Astrocyte (in vitro differentiated cells and primary cell): ENCODE results near the gene PCSK7. TPM values are rescaled to one million over a fixed set of nuclear protein-coding genes. Genes with fewer than 3 reads are reported as not detected.
A peak's percentile ranks its signal among the peaks of the same experiment; 100 is the strongest.

Source experiments
- DNase-seq: peaks from one replicate; pipeline ENCODE4 v3.0.0-alpha.2; 2010; ENCODE audit warnings: low read depth
- FAIRE-seq: peaks from 2 replicates; lab custom pipeline; 2011; peaks lifted over from hg19 to GRCh38; lab: Jason Lieb, UNC
- H2AFZ ChIP-seq: 2 replicates; pipeline ENCODE4 v1.6.0; 2012; ENCODE audit warnings: low read depth, low read length, inconsistent platforms
- H3K27ac ChIP-seq: 2 replicates; pipeline ENCODE4 v1.5.1; 2011; ENCODE audit warnings: low read depth, low read length, inconsistent platforms
- H3K27me3 ChIP-seq: 2 replicates; pipeline ENCODE4 v1.6.0; 2011; ENCODE audit warnings: low read length, inconsistent platforms; ENCODE audit not compliant: insufficient read depth
- H3K36me3 ChIP-seq: 2 replicates; pipeline ENCODE4 v1.5.1; 2011; ENCODE audit warnings: low read length, inconsistent platforms; ENCODE audit not compliant: insufficient read depth
- H3K4me1 ChIP-seq: 2 replicates; pipeline ENCODE4 v1.5.1; 2011; ENCODE audit warnings: low read length, inconsistent platforms; ENCODE audit not compliant: insufficient read depth
- H3K4me2 ChIP-seq: 2 replicates; pipeline ENCODE4 v1.6.0; 2012; ENCODE audit warnings: low read length, inconsistent platforms
- H3K4me3 ChIP-seq: 2 replicates; pipeline ENCODE4 v1.5.1; 2011; ENCODE audit warnings: low read depth, mild to moderate bottlenecking, low read length, inconsistent platforms; ENCODE audit not compliant: insufficient read depth
- H3K79me2 ChIP-seq: 2 replicates; pipeline ENCODE4 v1.6.0; 2012; ENCODE audit warnings: mild to moderate bottlenecking, low read length, inconsistent platforms; ENCODE audit not compliant: insufficient read depth
- H3K9ac ChIP-seq: 2 replicates; pipeline ENCODE4 v1.6.0; 2012; ENCODE audit warnings: mild to moderate bottlenecking, low read length, inconsistent platforms
- H3K9me3 ChIP-seq: 2 replicates; pipeline ENCODE4 v1.5.1; 2012; ENCODE audit warnings: low read depth, mild to moderate bottlenecking, low read length, inconsistent platforms; ENCODE audit not compliant: insufficient read depth
- H4K20me1 ChIP-seq: 2 replicates; pipeline ENCODE4 v1.6.0; 2012; ENCODE audit warnings: low read length, inconsistent platforms; ENCODE audit not compliant: insufficient read depth
- H3K27ac Mint-ChIP-seq: one replicate; pipeline ENCODE4 v1.8.0; 2021; ENCODE audit warnings: mild to moderate bottlenecking, mixed read lengths; ENCODE audit not compliant: unreplicated experiment
- H3K27me3 Mint-ChIP-seq: one replicate; pipeline ENCODE4 v1.8.0; 2021; ENCODE audit warnings: low read depth, mixed read lengths; ENCODE audit not compliant: unreplicated experiment
- H3K36me3 Mint-ChIP-seq: one replicate; pipeline ENCODE4 v1.8.0; 2021; ENCODE audit warnings: low read depth, mixed read lengths; ENCODE audit not compliant: unreplicated experiment
- H3K4me1 Mint-ChIP-seq: one replicate; pipeline ENCODE4 v1.8.0; 2021; ENCODE audit warnings: low read depth, mixed read lengths; ENCODE audit not compliant: unreplicated experiment
- H3K4me3 Mint-ChIP-seq: one replicate; pipeline ENCODE4 v1.8.0; 2021; ENCODE audit warnings: mild to moderate bottlenecking, moderate library complexity, mixed read lengths; ENCODE audit not compliant: unreplicated experiment
- H3K9me3 Mint-ChIP-seq: one replicate; pipeline ENCODE4 v1.8.0; 2021; ENCODE audit warnings: mild to moderate bottlenecking, mixed read lengths; ENCODE audit not compliant: unreplicated experiment
- EZH2 ChIP-seq: IDR thresholded peaks from 2 replicates; pipeline ENCODE4 v1.6.1; 2012; ENCODE audit warnings: mild to moderate bottlenecking, low read length, inconsistent platforms; ENCODE audit not compliant: insufficient read depth
- total RNA-seq: library from RNA; stranded (reverse); gene quantifications from 2 replicates; pipeline ENCODE4 v1.2.1, GENCODE V29; 2021
- TF ChIP-seq, protein P1 (sequence below): IDR thresholded peaks from 2 replicates; pipeline ENCODE4 v1.5.1; 2011; ENCODE audit warnings: low read depth, mild to moderate bottlenecking, inconsistent platforms, low read length, moderate library complexity; ENCODE audit not compliant: insufficient read depth

PCSK7 gene
- total RNA-seq, 1 donor from 2014 or later, result 43.6 TPM

DNA sequence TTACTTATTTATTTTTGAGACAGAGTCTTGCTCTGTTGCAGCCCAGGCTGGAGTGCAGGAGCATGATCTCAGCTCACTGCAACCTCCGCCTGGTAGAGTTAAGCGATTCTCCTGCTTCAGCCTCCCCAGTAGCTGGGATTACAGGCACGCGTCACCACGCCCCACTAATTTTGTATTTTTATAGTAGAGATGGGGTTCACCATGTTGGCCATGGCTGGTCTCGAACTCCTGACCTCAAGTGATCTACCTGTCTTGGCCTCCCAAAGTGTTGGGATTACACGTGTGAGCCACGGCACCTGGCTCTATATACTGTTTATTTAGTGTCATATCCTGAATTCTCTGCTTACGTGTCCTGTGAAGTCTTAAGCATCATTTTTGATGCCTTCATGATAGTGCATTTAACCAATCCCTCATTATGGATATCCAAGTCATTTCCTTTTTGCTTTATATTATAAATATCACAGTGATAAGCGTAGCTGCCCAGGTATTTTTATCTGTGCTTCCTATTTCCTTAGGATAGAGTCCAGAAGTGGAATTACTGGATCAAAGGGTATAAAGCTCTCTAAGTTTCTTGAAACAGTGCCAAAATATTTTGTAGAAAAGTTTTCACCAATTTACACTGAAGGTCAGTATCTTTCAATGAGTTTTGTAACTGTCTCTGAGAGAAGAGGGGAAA lies 54.2 kb downstream of the PCSK7 start:
- H3K4me2 ChIP-seq, result peak overlapping the region; percentile 98
- Mint-ChIP-seq H3K27ac (peak overlapping the region; percentile 90), H3K36me3 (peaks cover 21% of the 10 kb centered on the region), H3K9me3 (no peaks in the 10 kb centered on the region), H3K4me1 (peaks cover 25% of the 10 kb centered on the region), H3K4me3 (peak overlapping the region; percentile 90), H3K27me3 (no peaks in the 10 kb centered on the region)
- peak overlapping the region; percentile 72 for H3K4me3 ChIP-seq
- H3K27me3 ChIP-seq, result no peaks in the 10 kb centered on the region
- no peak for DNase-seq
- H3K79me2 ChIP-seq, result peaks cover 6% of the 10 kb centered on the region
- peak overlapping the region; percentile 85 for H3K9ac ChIP-seq
- peaks cover 28% of the 10 kb centered on the region for H3K4me1 ChIP-seq
- H3K9me3 ChIP-seq, result no peaks in the 10 kb centered on the region
- H3K27ac ChIP-seq, result peak overlapping the region; percentile 41
- H2AFZ ChIP-seq, result peak overlapping the region; percentile 3
- no peak for FAIRE-seq
- H3K36me3 ChIP-seq, result peaks cover 10% of the 10 kb centered on the region
- peaks cover 9% of the 10 kb centered on the region for H4K20me1 ChIP-seq
- TF ChIP-seq EZH2, result no peak
- TF ChIP-seq, protein P1, sequence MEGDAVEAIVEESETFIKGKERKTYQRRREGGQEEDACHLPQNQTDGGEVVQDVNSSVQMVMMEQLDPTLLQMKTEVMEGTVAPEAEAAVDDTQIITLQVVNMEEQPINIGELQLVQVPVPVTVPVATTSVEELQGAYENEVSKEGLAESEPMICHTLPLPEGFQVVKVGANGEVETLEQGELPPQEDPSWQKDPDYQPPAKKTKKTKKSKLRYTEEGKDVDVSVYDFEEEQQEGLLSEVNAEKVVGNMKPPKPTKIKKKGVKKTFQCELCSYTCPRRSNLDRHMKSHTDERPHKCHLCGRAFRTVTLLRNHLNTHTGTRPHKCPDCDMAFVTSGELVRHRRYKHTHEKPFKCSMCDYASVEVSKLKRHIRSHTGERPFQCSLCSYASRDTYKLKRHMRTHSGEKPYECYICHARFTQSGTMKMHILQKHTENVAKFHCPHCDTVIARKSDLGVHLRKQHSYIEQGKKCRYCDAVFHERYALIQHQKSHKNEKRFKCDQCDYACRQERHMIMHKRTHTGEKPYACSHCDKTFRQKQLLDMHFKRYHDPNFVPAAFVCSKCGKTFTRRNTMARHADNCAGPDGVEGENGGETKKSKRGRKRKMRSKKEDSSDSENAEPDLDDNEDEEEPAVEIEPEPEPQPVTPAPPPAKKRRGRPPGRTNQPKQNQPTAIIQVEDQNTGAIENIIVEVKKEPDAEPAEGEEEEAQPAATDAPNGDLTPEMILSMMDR, result no peak

DNA sequence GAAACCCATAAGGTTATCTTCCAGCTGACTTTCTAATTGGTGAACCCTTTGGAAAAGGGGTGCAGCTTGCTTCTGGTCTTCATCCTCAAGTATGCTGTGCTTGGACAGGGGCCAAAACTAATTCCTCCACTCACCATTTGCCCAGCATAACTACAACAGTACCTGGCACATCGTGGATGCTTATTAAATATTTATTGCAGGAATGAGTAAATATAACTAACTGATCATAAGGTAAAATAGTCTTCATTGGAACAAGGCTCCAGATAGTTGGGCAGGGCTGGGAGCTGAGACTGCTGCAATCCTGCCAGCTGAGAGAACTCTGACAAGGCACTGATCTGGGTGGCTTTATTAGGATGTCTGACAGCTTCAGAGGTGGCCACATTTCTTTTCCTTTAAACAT lies 55.7 kb downstream of the PCSK7 start:
- Histone ChIP-seq H3K4me1 (peaks cover 32% of the 10 kb centered on the region), H2AFZ (no peak overlapping the region), H3K9ac (no peak overlapping the region), H3K27me3 (no peaks in the 10 kb centered on the region), H3K27ac (no peak overlapping the region), H3K4me3 (no peak overlapping the region), H3K4me2 (no peak overlapping the region), H3K9me3 (no peaks in the 10 kb centered on the region), H3K36me3 (peaks cover 4% of the 10 kb centered on the region), H3K79me2 (peaks cover 6% of the 10 kb centered on the region), H4K20me1 (peaks cover 21% of the 10 kb centered on the region)
- FAIRE-seq (no peak), DNase-seq (no peak)
- Mint-ChIP-seq H3K9me3 (no peaks in the 10 kb centered on the region), H3K27ac (no peak overlapping the region), H3K4me1 (peaks cover 36% of the 10 kb centered on the region), H3K36me3 (peaks cover 16% of the 10 kb centered on the region), H3K4me3 (no peak overlapping the region), H3K27me3 (no peaks in the 10 kb centered on the region)
- no peak for TF ChIP-seq EZH2
- TF ChIP-seq, protein P1, result no peak

DNA sequence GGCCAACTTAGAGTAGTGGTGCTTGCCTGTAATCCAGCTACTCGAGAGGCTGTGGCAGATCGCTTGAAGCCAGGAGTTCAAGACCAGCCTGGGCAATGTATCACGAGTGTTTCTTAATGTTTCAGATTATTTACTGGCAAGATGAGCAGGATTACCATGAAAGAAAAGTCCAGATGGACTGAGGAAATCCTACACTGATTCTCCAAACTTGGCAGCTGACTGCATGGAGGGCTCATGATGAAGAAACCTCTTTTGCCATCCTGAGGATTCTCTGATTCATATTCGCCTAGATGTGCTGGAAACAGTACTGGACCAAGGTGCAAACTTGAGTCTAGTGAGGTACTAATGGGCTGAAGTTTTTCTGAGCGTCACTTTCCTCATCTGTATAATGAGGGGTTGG lies 56.1 kb downstream of the PCSK7 start:
- Histone ChIP-seq H3K9me3 (no peaks in the 10 kb centered on the region), H3K27ac (no peak overlapping the region), H4K20me1 (peaks cover 23% of the 10 kb centered on the region), H3K79me2 (peaks cover 4% of the 10 kb centered on the region), H3K4me1 (peaks cover 28% of the 10 kb centered on the region), H3K27me3 (no peaks in the 10 kb centered on the region), H3K4me2 (no peak overlapping the region), H2AFZ (no peak overlapping the region), H3K36me3 (peaks cover 4% of the 10 kb centered on the region), H3K9ac (no peak overlapping the region), H3K4me3 (no peak overlapping the region)
- H3K9me3 Mint-ChIP-seq, result no peaks in the 10 kb centered on the region
- TF ChIP-seq, protein P1, result no peak
- no peak for TF ChIP-seq EZH2
- no peak overlapping the region for H3K4me3 Mint-ChIP-seq
- no peak for DNase-seq
- H3K4me1 Mint-ChIP-seq, result peaks cover 36% of the 10 kb centered on the region
- H3K36me3 Mint-ChIP-seq, result peaks cover 12% of the 10 kb centered on the region
- FAIRE-seq, result no peak
- no peak overlapping the region for H3K27ac Mint-ChIP-seq
- H3K27me3 Mint-ChIP-seq, result no peaks in the 10 kb centered on the region
